Dedifferentiated amniotic fluid mesenchymal stem cell (primary cell): Measurements from ENCODE around the gene RPS6KL1.

ENCODE experiments used
- DNase-seq: peaks from one replicate; pipeline ENCODE4 v3.0.0-alpha.2; 2016; ENCODE audit errors: extremely low spot score

RPS6KL1 gene

DNA sequence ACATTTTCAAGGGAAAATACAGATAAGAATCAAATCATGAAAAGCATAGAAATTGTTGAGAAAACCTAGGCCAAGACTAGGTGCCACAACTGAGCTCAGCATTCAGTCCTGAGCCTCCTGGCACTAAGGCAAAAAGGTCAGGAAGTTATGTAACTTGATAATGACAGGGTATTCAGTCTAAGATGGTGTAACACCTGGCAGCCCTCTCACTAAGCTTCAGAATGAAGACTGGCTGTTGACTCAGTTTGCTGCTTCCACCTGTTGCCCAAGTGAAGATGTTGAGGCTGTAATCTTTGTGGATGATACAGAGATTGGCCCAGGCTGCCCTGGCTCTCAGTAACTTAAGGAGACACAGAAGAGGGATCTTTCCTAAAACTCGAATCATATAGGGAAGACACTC, 66.7 kb downstream of the RPS6KL1 start:
- DNase-seq = no peak

DNA sequence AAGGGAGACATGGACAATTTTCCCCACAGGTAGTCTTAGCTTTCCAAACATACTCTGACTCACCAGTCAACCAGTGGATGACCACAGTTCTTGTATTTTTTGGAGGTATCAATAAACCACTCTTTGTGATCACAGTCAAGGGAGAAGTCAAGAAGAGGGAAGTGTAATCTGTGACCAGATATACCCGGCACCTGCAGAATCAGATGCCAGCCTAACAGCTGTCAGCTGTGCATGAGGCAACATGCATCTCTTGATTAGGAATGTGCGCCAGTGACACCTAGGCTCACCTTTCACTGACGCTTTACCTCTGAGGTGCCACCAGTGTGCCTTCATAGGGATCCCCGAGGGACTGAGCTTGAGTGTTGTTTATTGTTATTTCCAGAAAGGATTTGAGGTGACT, 67.1 kb downstream of the RPS6KL1 start:
- DNase-seq = no peak

DNA sequence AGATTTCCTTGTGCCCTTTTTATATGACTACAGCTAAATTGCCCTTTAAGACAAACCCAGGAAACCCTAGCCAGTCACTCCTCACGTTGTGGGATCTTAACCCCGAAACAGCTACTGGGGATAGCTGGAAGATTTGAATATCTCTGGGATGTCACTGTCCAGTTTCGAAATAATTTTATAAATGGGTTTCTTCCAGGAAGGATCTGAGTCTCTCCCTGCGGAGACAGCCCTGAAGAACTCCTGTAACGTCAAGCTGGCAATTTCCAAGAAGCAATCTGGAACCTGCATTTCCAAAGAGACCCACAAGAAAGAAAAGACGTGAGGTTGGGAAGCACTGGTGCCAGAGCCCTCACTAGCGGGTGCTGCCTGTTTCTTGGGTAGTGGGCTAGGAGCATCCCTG, 68.0 kb downstream of the RPS6KL1 start:
- DNase-seq = no peak
